SK-N-SH (cell line): ENCODE measurements around the gene NTNG2. TPM values are rescaled to one million over a fixed set of nuclear protein-coding genes. Genes with fewer than 3 reads are reported as not detected.

Experiments
- CTCF ChIA-PET: fragments of 300-600, 350-600 bp; formaldehyde crosslinking; extraction: SDS; loops from one replicate; lab custom pipeline; 2021; lab: Yijun Ruan, JAX
- POLR2A ChIA-PET: fragments of 350-600 bp; sonication (Branson Sonifier 250); formaldehyde crosslinking; extraction: SDS; loops from one replicate; lab custom pipeline; 2020; ENCODE audit warnings: antibody characterized with exemption, inconsistent platforms; lab: Yijun Ruan, JAX
- DNase-seq: peaks from one replicate; pipeline ENCODE4 v3.0.0; 2012
- H2AFZ ChIP-seq: fragments of 200-600 bp; sonication (generic); 2 replicates; pipeline ENCODE4 v1.8.1; 2016; ENCODE audit warnings: antibody characterized with exemption, mild to moderate bottlenecking, low read depth
- H3F3A ChIP-seq: fragments of 200-600 bp; sonication (generic); replicated peaks from 2 replicates; pipeline ENCODE3; 2016; ENCODE audit warnings: antibody characterized with exemption, mild to moderate bottlenecking; ENCODE audit not compliant: insufficient read depth
- H3K27ac ChIP-seq, 2 experiments: fragments of 200-500 bp in 1 of 2; fragments of 200-600 bp in 1 of 2; sonication (Bioruptor generic) in 1 of 2; sonication (generic), shearing (Covaris generic) in 1 of 2; 2 replicates each; pipeline versions ENCODE4 v1.5.1 to v1.6.1; 2014 to 2016; ENCODE audit warnings: low read depth in 2 of 2, inconsistent platforms in 1 of 2, low read length in 1 of 2, mild to moderate bottlenecking in 1 of 2, mixed read lengths in 1 of 2
- H3K27me3 ChIP-seq: fragments of 200-600 bp; sonication (generic), shearing (Covaris generic); 2 replicates; pipeline ENCODE4 v1.6.1; 2016; ENCODE audit warnings: mixed run types; ENCODE audit not compliant: insufficient read depth
- H3K36me3 ChIP-seq, 2 experiments: fragments of 200-500 bp in 1 of 2; fragments of 200-600 bp in 1 of 2; sonication (Bioruptor generic) in 1 of 2; sonication (generic) in 1 of 2; replicated peaks in 1 of 2; 2 replicates each; pipeline versions ENCODE3 to v1.5.1; 2014 to 2016; ENCODE audit warnings: low read length in 1 of 2, mild to moderate bottlenecking in 1 of 2; ENCODE audit not compliant: insufficient read depth in 2 of 2, control insufficient read depth in 1 of 2
- H3K4me1 ChIP-seq, 2 experiments: fragments of 200-500 bp in 1 of 2; fragments of 200-600 bp in 1 of 2; sonication (Bioruptor generic) in 1 of 2; sonication (generic), shearing (Covaris generic) in 1 of 2; 2 replicates each; pipeline versions ENCODE4 v1.5.1 to v1.6.1; 2014 to 2016; ENCODE audit warnings: low read depth in 1 of 2, low read length in 1 of 2, mixed run types in 1 of 2; ENCODE audit not compliant: insufficient read depth in 2 of 2, control insufficient read depth in 1 of 2
- H3K4me2 ChIP-seq: fragments of 200-600 bp; sonication (generic), shearing (Covaris generic); 2 replicates; pipeline ENCODE4 v1.6.1; 2017; ENCODE audit warnings: mixed run types
- H3K4me3 ChIP-seq, 2 experiments: fragments of 200-500 bp in 1 of 2; fragments of 200-600 bp in 1 of 2; sonication (Bioruptor generic) in 1 of 2; sonication (generic), shearing (Covaris generic) in 1 of 2; 2 replicates each; pipeline versions ENCODE4 v1.5.1 to v1.8.1; 2014 to 2016; ENCODE audit warnings: low read depth in 2 of 2, inconsistent platforms in 1 of 2, low read length in 1 of 2, mild to moderate bottlenecking in 1 of 2, mixed read lengths in 1 of 2, moderate library complexity in 1 of 2
- H3K79me2 ChIP-seq: fragments of 200-600 bp; sonication (generic); 2 replicates; pipeline ENCODE4 v1.8.1; 2017; ENCODE audit warnings: mild to moderate bottlenecking; ENCODE audit not compliant: insufficient read depth
- H3K9ac ChIP-seq: fragments of 200-600 bp; sonication (generic); 2 replicates; pipeline ENCODE4 v1.6.1; 2017; ENCODE audit warnings: mixed run types
- H3K9me2 ChIP-seq: fragments of 200-600 bp; sonication (generic); 2 replicates; pipeline ENCODE4 v1.6.1; 2017; ENCODE audit warnings: mixed run types
- H3K9me3 ChIP-seq: fragments of 200-600 bp; sonication (generic); 2 replicates; pipeline ENCODE4 v1.6.1; 2017; ENCODE audit warnings: mixed run types, mild to moderate bottlenecking, moderate library complexity
- H4K20me1 ChIP-seq: fragments of 200-600 bp; sonication (generic); 2 replicates; pipeline ENCODE4 v1.6.1; 2017; ENCODE audit warnings: mild to moderate bottlenecking, mixed run types; ENCODE audit not compliant: insufficient read depth
- CHD2 ChIP-seq: fragments of 150-350 bp; IDR thresholded peaks from 2 replicates; pipeline ENCODE4 v1.6.1; 2018; ENCODE audit warnings: low read length; ENCODE audit not compliant: partially characterized antibody
- ELF1 ChIP-seq: IDR thresholded peaks from 2 replicates; pipeline ENCODE4 v1.4.0; 2012
- FOXJ3 ChIP-seq: sonication (generic); formaldehyde crosslinking; IDR thresholded peaks from 2 replicates; pipeline ENCODE4 v1.5.1; 2020; ENCODE audit warnings: mild to moderate bottlenecking, missing genetic modification reagents
- GABPA ChIP-seq: IDR thresholded peaks from 2 replicates; pipeline ENCODE4 v1.4.0; 2012; ENCODE audit warnings: low read depth, mild to moderate bottlenecking
- GATA2 ChIP-seq: sonication (generic); formaldehyde crosslinking; IDR thresholded peaks from 2 replicates; pipeline ENCODE4 v1.5.0; 2020; ENCODE audit warnings: mild to moderate bottlenecking, missing genetic modification reagents
- MEF2A ChIP-seq: IDR thresholded peaks from 2 replicates; pipeline ENCODE4 v1.4.0; 2012; ENCODE audit warnings: low read depth, borderline replicate concordance
- MXI1 ChIP-seq: IDR thresholded peaks from 2 replicates; pipeline ENCODE4 v1.6.1; 2012; ENCODE audit warnings: mild to moderate bottlenecking, low read depth, low read length, improper control_type of control experiment
- NRF1 ChIP-seq: IDR thresholded peaks from 2 replicates; pipeline ENCODE4 v1.6.1; 2012; ENCODE audit warnings: low read depth, mild to moderate bottlenecking, low read length
- RCOR1 ChIP-seq: fragments of 150-350 bp; IDR thresholded peaks from 2 replicates; pipeline ENCODE4 v1.6.1; 2017; ENCODE audit warnings: antibody characterized with exemption, low read length
- WGBS: methylation state at CpG from one replicate; pipeline ENCODE4 v1.1.6; 2017; ENCODE audit warnings: low lambda C conversion rate; 5-methylcytosine and 5-hydroxymethylcytosine counted together
- polyA plus RNA-seq, 3 experiments: library from polyadenylated mRNA; depleted of rRNA; stranded (reverse); fragments of >200 nt; gene quantifications; 2 replicates each; pipeline ENCODE4 v1.2.3, GENCODE V29; 2012
- TF ChIP-seq, protein P1 (sequence below): IDR thresholded peaks from 2 replicates; pipeline ENCODE4 v1.6.1; 2012; ENCODE audit warnings: mild to moderate bottlenecking, low read depth, low read length, moderate library complexity
- TF ChIP-seq, protein P2 (sequence below): fragments of 150-350 bp; IDR thresholded peaks from 2 replicates; pipeline ENCODE4 v1.6.1; 2017; ENCODE audit warnings: antibody characterized with exemption, low read length, low read depth, borderline replicate concordance

The NTNG2 gene
- polyA plus RNA-seq, 1 of the 3 experiments (the other 2 are of a cell fraction), result 6.1 TPM

DNA sequence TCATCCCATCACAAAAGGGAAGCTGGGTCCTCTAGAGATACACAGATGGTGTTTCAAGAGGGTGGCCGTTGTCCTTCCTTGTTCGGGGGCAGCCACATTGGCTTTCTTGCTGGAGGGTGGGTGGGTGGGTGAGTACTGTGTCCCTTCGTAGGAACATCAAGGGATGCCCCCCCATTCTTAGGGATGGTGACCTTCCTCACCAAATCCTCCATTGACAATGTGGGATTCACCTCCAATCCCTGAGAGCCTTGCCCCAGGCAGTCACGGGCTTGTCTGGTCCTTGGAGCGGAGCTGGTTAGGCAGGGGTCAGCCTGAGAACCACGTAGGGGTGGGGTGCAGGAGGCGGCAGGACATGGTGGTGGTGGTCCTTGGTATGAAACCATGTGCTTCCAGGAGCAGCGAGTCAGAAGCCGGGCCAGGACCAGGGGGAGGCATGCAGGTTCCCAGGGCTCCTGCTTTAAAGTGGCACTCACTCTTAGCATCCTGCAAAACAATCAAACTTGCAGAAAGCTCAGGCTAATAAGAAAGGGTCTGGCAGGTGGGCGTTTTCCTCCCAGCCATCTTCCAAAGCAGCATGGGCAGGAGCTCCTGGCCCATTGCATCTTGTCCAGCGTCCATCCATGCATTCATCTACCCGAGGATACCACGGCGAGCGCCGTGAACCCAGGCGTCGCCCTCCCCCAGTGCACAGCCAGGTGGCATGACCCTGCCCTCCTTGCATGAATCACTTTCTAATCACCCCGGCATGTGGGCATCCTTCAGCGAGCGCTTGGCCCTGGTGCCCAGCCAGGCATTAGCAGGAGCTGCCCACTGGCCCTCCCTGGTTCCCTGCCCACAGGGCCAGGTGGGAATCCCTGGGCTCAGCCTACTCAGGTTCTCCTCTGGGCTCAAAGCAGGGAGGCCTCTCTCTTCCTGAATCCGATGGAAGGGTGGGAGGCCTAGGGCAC lies 76.4 kb downstream of the NTNG2 start (continued):
- TF ChIP-seq, protein P1, sequence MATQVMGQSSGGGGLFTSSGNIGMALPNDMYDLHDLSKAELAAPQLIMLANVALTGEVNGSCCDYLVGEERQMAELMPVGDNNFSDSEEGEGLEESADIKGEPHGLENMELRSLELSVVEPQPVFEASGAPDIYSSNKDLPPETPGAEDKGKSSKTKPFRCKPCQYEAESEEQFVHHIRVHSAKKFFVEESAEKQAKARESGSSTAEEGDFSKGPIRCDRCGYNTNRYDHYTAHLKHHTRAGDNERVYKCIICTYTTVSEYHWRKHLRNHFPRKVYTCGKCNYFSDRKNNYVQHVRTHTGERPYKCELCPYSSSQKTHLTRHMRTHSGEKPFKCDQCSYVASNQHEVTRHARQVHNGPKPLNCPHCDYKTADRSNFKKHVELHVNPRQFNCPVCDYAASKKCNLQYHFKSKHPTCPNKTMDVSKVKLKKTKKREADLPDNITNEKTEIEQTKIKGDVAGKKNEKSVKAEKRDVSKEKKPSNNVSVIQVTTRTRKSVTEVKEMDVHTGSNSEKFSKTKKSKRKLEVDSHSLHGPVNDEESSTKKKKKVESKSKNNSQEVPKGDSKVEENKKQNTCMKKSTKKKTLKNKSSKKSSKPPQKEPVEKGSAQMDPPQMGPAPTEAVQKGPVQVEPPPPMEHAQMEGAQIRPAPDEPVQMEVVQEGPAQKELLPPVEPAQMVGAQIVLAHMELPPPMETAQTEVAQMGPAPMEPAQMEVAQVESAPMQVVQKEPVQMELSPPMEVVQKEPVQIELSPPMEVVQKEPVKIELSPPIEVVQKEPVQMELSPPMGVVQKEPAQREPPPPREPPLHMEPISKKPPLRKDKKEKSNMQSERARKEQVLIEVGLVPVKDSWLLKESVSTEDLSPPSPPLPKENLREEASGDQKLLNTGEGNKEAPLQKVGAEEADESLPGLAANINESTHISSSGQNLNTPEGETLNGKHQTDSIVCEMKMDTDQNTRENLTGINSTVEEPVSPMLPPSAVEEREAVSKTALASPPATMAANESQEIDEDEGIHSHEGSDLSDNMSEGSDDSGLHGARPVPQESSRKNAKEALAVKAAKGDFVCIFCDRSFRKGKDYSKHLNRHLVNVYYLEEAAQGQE, result no peak

- ChIA-PET POLR2A (interaction anchor here (1.0 to 1.1 kb wide), 2 partner anchors 56 to 287 kb away, joined by 3 to 5 read pairs; no protein-coding TSS in a partner anchor), CTCF (interaction anchor here (0.6 to 12.6 kb wide), 11 partner anchors 9 to 480 kb away, joined by 3 to 218 read pairs (median 17); partner anchors contain the start of gene NTNG2)
- no peak overlapping the region for H3K27ac ChIP-seq
- no peak overlapping the region for H2AFZ ChIP-seq
- TF ChIP-seq GABPA (no peak), RCOR1 (no peak), CHD2 (no peak), NRF1 (no peak), FOXJ3 (CRISPR knock-in tag) (no peak), MXI1 (no peak), MEF2A (no peak), GATA2 (CRISPR knock-in tag) (no peak), ELF1 (no peak)
- TF ChIP-seq, protein P2, sequence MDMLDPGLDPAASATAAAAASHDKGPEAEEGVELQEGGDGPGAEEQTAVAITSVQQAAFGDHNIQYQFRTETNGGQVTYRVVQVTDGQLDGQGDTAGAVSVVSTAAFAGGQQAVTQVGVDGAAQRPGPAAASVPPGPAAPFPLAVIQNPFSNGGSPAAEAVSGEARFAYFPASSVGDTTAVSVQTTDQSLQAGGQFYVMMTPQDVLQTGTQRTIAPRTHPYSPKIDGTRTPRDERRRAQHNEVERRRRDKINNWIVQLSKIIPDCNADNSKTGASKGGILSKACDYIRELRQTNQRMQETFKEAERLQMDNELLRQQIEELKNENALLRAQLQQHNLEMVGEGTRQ, result no peak
- H3K36me3 ChIP-seq, result no peaks in the 10 kb centered on the region
- no peaks in the 10 kb centered on the region for H3K9me3 ChIP-seq
- no peaks in the 10 kb centered on the region for H3K79me2 ChIP-seq
- DNase-seq, result no peak
- 95% methylated on average over 14 of the region's 19 CpGs for WGBS
- no peak overlapping the region for H3K4me2 ChIP-seq
- H3K9me2 ChIP-seq, result no peaks in the 10 kb centered on the region
- H3K4me3 ChIP-seq, result no peak overlapping the region
- no peak overlapping the region for H3K9ac ChIP-seq
- peaks cover 6% of the 10 kb centered on the region for H3F3A ChIP-seq
- no peaks in the 10 kb centered on the region for H3K27me3 ChIP-seq
- 0 out of 2 replicates have a peak, but pooled peaks cover 14% of the 10 kb centered on the region for H4K20me1 ChIP-seq
- peaks cover 0 to 41% of the 10 kb centered on the region in 2 experiments; a peak in 2 of 4 replicates for H3K4me1 ChIP-seq
Observed at GRCh38 chr9:132238992-132239391, 77.1 kb downstream of the NTNG2 start.
